PC-9 (cell line): Measurements from ENCODE around the gene IGFL4. TPM values are rescaled to one million over a fixed set of nuclear protein-coding genes. Genes with fewer than 3 reads are reported as not detected.
A peak's percentile ranks its signal among the peaks of the same experiment; 100 is the strongest.
"Not testable (repeated sequence)": the region's sequence is repeated elsewhere in the genome, so short reads cannot be mapped to it uniquely, and the experiment has no call there.

Source experiments
- BruUV-seq: library from RNA; stranded (reverse); fragments of 400-500 nt; replicated peaks from 2 replicates; lab custom pipeline; 2021; lab: Mats Ljungman, UMichigan
- CTCF ChIA-PET: fragments of 300-600 bp; sonication (Branson Sonifier 250); formaldehyde crosslinking; loops from one replicate; lab custom pipeline; 2022; ENCODE audit warnings: antibody characterized with exemption; lab: Charles Lee
- POLR2A ChIA-PET: fragments of 300-600 bp; sonication (Branson Sonifier 250); formaldehyde crosslinking; loops from one replicate; lab custom pipeline; 2022; ENCODE audit warnings: antibody characterized with exemption; ENCODE audit not compliant: unreplicated experiment; lab: Charles Lee
- DNase-seq, 2 experiments: peaks; one replicate each; pipeline versions ENCODE4 v3.0.0 to v3.0.0-alpha.2; 2015 to 2022; ENCODE audit warnings: mixed read lengths in 1 of 2
- H2AFZ ChIP-seq: fragments of 200-600 bp; sonication (generic); 2 replicates; pipeline ENCODE4 v1.8.1; 2017; ENCODE audit warnings: antibody characterized with exemption
- H3F3A ChIP-seq: fragments of 200-600 bp; sonication (generic); 2 replicates; pipeline ENCODE4 v1.8.1; 2017; ENCODE audit warnings: antibody characterized with exemption, mild to moderate bottlenecking, low read depth; ENCODE audit not compliant: insufficient read depth
- H3K27ac ChIP-seq: fragments of 200-600 bp; sonication (generic); 2 replicates; pipeline ENCODE4 v1.6.1; 2016; ENCODE audit warnings: mixed run types
- H3K27me3 ChIP-seq: fragments of 200-600 bp; sonication (generic); 2 replicates; pipeline ENCODE4 v1.6.1; 2016; ENCODE audit warnings: low read depth, mixed run types; ENCODE audit not compliant: insufficient read depth
- H3K36me3 ChIP-seq: fragments of 200-600 bp; sonication (generic); 2 replicates; pipeline ENCODE4 v1.6.1; 2016; ENCODE audit warnings: low read depth, mixed run types
- H3K4me1 ChIP-seq: fragments of 200-600 bp; sonication (generic); replicated peaks from 2 replicates; pipeline ENCODE4 v1.6.1; 2016; ENCODE audit warnings: mixed run types; ENCODE audit not compliant: insufficient read depth
- H3K4me2 ChIP-seq: fragments of 200-600 bp; sonication (generic); 2 replicates; pipeline ENCODE4 v1.6.1; 2017; ENCODE audit warnings: mixed run types
- H3K4me3 ChIP-seq: fragments of 200-600 bp; sonication (generic); 2 replicates; pipeline ENCODE4 v1.6.1; 2016; ENCODE audit warnings: mixed run types
- H3K79me2 ChIP-seq: fragments of 200-600 bp; sonication (generic); 2 replicates; pipeline ENCODE4 v1.6.1; 2017; ENCODE audit warnings: low read depth, mixed run types
- H3K9me2 ChIP-seq: fragments of 200-600 bp; sonication (generic); 2 replicates; pipeline ENCODE4 v1.8.1; 2017; ENCODE audit warnings: mild to moderate bottlenecking; ENCODE audit not compliant: insufficient read depth
- H3K9me3 ChIP-seq: fragments of 200-600 bp; sonication (generic); 2 replicates; pipeline ENCODE4 v1.8.1; 2016; ENCODE audit warnings: low read depth; ENCODE audit not compliant: insufficient read depth
- H4K20me1 ChIP-seq: fragments of 200-600 bp; sonication (generic); 2 replicates; pipeline ENCODE4 v1.8.1; 2017; ENCODE audit not compliant: insufficient read depth
- EZH2 ChIP-seq: fragments of 200-600 bp; sonication (generic); IDR thresholded peaks from 2 replicates; pipeline ENCODE4 v1.8.0; 2017; ENCODE audit warnings: antibody characterized with exemption, low read depth
- intact Hi-C: fragments of 100-400 bp; cut with micrococcal nuclease; formaldehyde crosslinking; loops from one replicate; pipeline ENCODE4 v1.10.0; 2022; ENCODE audit not compliant: unreplicated experiment
- total RNA-seq: library from RNA; stranded (reverse); gene quantifications from 2 replicates; pipeline ENCODE4 v1.2.3, GENCODE V29; 2021
- TF ChIP-seq, protein P1 (sequence below): fragments of 200-600 bp; sonication (generic); conservative IDR thresholded peaks from 2 replicates; pipeline ENCODE4 v1.6.1; 2017; ENCODE audit warnings: mixed run types, antibody characterized with exemption, mild to moderate bottlenecking, moderate library complexity

IGFL4 gene
- total RNA-seq, 1 experiment from 2014 or later: not detected

DNA sequence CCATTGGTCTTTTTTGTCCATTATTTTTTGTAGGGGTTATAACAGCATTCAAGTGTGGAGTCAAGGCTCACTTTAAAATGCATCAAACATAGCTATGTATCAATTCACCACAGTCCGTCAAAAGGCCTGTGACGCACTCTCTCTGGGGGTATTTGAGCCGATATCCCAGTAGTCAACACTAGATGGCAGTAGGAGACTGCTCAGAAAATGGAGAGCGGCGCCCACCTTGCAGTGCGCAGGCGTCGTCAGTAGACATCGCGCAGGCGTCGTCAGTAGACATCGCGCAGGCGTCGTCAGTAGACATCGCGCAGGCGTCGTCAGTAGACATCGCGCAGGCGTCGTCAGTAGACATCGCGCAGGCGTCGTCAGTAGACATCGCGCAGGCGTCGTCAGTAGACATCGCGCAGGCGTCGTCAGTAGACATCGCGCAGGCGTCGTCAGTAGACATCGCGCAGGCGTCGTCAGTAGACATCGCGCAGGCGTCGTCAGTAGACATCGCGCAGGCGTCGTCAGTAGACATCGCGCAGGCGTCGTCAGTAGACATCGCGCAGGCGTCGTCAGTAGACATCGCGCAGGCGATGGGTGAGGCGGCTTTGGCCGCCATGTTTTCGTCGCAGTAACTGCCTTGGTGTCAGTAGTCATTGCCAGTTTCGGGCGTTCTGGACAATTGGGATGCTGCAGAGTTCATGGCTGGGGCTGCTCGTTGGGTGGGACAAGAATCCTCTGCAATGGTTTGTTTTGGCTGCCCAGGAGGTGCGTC is 38.0 kb upstream of the IGFL4 start:
- POLR2A ChIA-PET: interaction anchor here (0.5 to 0.8 kb wide), 5 partner anchors 36 to 144 kb away, joined by 3 to 13 read pairs (median 6); no protein-coding TSS in a partner anchor
- not testable (repeated sequence) for H3K79me2 ChIP-seq, H2AFZ ChIP-seq, H3K9me2 ChIP-seq, H3K27me3 ChIP-seq, H3K27ac ChIP-seq, H3K9me3 ChIP-seq, H3K4me2 ChIP-seq, BruUV-seq, H3K4me3 ChIP-seq, H3K36me3 ChIP-seq, H4K20me1 ChIP-seq
- peak in 1 of 2 experiments; percentile 68 for DNase-seq
- H3F3A ChIP-seq: peaks cover 20% of the 10 kb centered on the region
- intact Hi-C loops: loop anchor here (1.0 to 10.0 kb wide), 4 partner anchors 111 to 296 kb away; partner anchors contain the start of genes FOXA3 and SYMPK
- CTCF ChIA-PET: interaction anchor here (0.6 to 2.2 kb wide), 12 partner anchors 26 to 466 kb away, joined by 3 to 28 read pairs (median 4); partner anchors contain the start of gene PPP5C
- TF ChIP-seq, protein P1, sequence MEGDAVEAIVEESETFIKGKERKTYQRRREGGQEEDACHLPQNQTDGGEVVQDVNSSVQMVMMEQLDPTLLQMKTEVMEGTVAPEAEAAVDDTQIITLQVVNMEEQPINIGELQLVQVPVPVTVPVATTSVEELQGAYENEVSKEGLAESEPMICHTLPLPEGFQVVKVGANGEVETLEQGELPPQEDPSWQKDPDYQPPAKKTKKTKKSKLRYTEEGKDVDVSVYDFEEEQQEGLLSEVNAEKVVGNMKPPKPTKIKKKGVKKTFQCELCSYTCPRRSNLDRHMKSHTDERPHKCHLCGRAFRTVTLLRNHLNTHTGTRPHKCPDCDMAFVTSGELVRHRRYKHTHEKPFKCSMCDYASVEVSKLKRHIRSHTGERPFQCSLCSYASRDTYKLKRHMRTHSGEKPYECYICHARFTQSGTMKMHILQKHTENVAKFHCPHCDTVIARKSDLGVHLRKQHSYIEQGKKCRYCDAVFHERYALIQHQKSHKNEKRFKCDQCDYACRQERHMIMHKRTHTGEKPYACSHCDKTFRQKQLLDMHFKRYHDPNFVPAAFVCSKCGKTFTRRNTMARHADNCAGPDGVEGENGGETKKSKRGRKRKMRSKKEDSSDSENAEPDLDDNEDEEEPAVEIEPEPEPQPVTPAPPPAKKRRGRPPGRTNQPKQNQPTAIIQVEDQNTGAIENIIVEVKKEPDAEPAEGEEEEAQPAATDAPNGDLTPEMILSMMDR: peak; percentile 87
- peaks cover 33% of the 10 kb centered on the region for H3K4me1 ChIP-seq

DNA sequence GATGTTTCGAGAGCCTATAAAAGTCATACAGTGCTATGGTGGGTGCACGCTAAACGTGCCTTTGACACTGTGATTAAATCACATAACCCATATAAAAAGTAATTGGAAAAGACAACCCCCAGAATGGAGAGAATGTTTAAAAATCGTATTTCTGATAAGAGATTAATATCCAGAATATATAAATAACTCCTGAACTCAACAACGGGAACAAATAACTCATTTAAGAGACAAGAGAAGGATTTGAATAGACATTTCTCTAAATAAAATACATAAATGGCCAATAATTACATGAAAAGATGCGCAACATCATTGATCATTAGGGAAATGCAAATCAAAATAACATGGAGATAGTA is 37.0 kb upstream of the IGFL4 start:
- intact Hi-C loops: loop anchor here (1.0 to 10.0 kb wide), 6 partner anchors 48 to 297 kb away; partner anchors contain the start of genes FOXA3 and SYMPK
- no TSS peak for BruUV-seq
- peak overlapping the region; percentile 78 for H3K4me2 ChIP-seq
- peaks cover 38% of the 10 kb centered on the region for H3K4me1 ChIP-seq
- peak overlapping the region; percentile 55; the same call in 1 of the 2 replicates for H3K4me3 ChIP-seq
- H3K27ac ChIP-seq: no peak overlapping the region
- H3K79me2 ChIP-seq: no peaks in the 10 kb centered on the region
- no peaks in the 10 kb centered on the region for H3K9me2 ChIP-seq
- ChIA-PET POLR2A (interaction anchor here (0.5 to 0.7 kb wide), 2 partner anchors 41 to 330 kb away, joined by 3 to 13 read pairs; no protein-coding TSS in a partner anchor), CTCF (interaction anchor here (0.6 to 2.2 kb wide), 12 partner anchors 9 to 396 kb away, joined by 3 to 28 read pairs (median 4); partner anchors contain the start of gene DMPK)
- no peak overlapping the region for H2AFZ ChIP-seq
- no peak for DNase-seq
- H3K27me3 ChIP-seq: no peaks in the 10 kb centered on the region
- H3K36me3 ChIP-seq: no peaks in the 10 kb centered on the region
- no peaks in the 10 kb centered on the region for H3K9me3 ChIP-seq
- no peaks in the 10 kb centered on the region for H4K20me1 ChIP-seq
- TF ChIP-seq, protein P1: peak; percentile 75
- no peak for TF ChIP-seq EZH2
- H3F3A ChIP-seq: peaks cover 30% of the 10 kb centered on the region

DNA sequence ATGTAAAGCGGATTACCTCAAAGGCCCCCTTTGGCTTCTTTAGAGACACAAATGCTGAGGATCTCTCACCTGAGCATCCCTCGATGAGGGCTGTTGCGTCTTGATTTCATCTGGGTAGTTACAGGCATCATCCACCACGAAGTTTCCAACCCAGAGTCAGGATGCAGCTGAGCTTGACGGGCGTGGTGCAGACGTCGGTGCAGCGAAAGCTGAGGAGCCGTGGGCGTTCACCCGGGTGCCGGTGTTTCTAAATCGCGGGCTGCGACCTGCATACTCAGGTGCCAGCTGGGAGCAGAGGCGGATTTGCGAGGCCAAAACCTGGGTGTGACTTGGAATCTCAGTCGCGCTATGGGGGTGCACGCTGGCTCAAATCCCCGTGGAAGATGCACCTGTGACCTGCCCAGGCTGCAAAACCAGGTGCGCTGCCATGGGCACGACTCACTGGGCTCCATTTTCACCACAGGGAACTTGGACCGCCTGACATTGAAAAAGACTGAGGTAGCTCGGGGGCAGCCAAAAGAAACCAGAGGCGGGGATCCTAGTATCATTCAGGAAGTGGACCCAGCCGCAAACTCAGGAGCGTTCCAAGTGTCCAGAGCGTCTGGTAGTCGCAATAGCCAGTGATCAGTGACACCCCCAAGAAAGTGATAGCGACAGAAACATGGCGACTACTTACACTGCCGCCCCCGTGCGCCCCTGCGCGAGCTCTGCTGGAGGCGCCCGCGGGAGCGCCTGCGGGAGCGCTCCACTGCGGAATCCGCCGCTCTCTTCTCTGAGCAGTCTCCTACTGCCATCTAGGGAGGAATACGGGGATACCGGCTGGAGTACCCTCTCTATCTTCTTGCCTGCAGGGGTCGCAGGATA is 36.4 kb upstream of the IGFL4 start:
- CTCF ChIA-PET: interaction anchor here (0.6 to 2.2 kb wide), 6 partner anchors 9 to 295 kb away, joined by 3 to 20 read pairs (median 5); partner anchors contain the start of genes DMPK and SYMPK
- no peaks in the 10 kb centered on the region for H3K9me3 ChIP-seq
- peaks cover 32% of the 10 kb centered on the region for H3F3A ChIP-seq
- no TSS peak for BruUV-seq
- H3K4me2 ChIP-seq: peak overlapping the region; percentile 78
- peak; percentile 73 to 74 for DNase-seq
- H3K4me3 ChIP-seq: peak overlapping the region; percentile 55
- TF ChIP-seq EZH2: no peak
- TF ChIP-seq, protein P1: peak; percentile 99
- H2AFZ ChIP-seq: peak overlapping the region; percentile 79
- H3K79me2 ChIP-seq: no peaks in the 10 kb centered on the region
- H3K27me3 ChIP-seq: no peaks in the 10 kb centered on the region
- no peak overlapping the region for H3K27ac ChIP-seq
- intact Hi-C loops: loop anchor here (1.0 to 10.0 kb wide), 4 partner anchors 48 to 298 kb away; partner anchors contain the start of genes FOXA3 and SYMPK
- H3K9me2 ChIP-seq: no peaks in the 10 kb centered on the region
- no peaks in the 10 kb centered on the region for H4K20me1 ChIP-seq
- POLR2A ChIA-PET: interaction anchor here (0.7 kb wide), 2 partner anchors 281 to 331 kb away, joined by 3 to 13 read pairs; no protein-coding TSS in a partner anchor
- peaks cover 38% of the 10 kb centered on the region for H3K4me1 ChIP-seq
- H3K36me3 ChIP-seq: no peaks in the 10 kb centered on the region
